ENCODE measurements around the gene TRPC1.

TRPC1 gene

GRCh38 chr3:142782616-142783015, 58.8 kb downstream of the TRPC1 start:
- TF ChIP-seq, protein P1, sequence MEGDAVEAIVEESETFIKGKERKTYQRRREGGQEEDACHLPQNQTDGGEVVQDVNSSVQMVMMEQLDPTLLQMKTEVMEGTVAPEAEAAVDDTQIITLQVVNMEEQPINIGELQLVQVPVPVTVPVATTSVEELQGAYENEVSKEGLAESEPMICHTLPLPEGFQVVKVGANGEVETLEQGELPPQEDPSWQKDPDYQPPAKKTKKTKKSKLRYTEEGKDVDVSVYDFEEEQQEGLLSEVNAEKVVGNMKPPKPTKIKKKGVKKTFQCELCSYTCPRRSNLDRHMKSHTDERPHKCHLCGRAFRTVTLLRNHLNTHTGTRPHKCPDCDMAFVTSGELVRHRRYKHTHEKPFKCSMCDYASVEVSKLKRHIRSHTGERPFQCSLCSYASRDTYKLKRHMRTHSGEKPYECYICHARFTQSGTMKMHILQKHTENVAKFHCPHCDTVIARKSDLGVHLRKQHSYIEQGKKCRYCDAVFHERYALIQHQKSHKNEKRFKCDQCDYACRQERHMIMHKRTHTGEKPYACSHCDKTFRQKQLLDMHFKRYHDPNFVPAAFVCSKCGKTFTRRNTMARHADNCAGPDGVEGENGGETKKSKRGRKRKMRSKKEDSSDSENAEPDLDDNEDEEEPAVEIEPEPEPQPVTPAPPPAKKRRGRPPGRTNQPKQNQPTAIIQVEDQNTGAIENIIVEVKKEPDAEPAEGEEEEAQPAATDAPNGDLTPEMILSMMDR (IDR thresholded peaks at IDR 0.05; ENCODE audit: borderline replicate concordance, extremely low read depth, low read length, poor library complexity, severe bottlenecking) = no peak
- no peak for TF ChIP-seq EZH2 (IDR thresholded peaks at IDR 0.05; ENCODE audit: borderline replicate concordance, low read depth, low read length, severe bottlenecking)
- no peaks in the 10 kb centered on the region for H3K79me2 ChIP-seq (ENCODE audit: insufficient read depth, low read length)
- H3K36me3 ChIP-seq (ENCODE audit: insufficient read depth, low read length) = no peaks in the 10 kb centered on the region
- no peaks in the 10 kb centered on the region for H4K20me1 ChIP-seq (ENCODE audit: insufficient read depth, low read length)
- H2AFZ ChIP-seq (ENCODE audit: low read depth, low read length) = no peak overlapping the region
- no peaks in the 10 kb centered on the region for H3K9me3 ChIP-seq (ENCODE audit: insufficient read depth, low read length, severe bottlenecking)
- no peaks in the 10 kb centered on the region for H3K4me1 ChIP-seq (ENCODE audit: insufficient read depth, low read length)
- no peak overlapping the region for H3K27ac ChIP-seq (ENCODE audit: low read length)
- H3K4me3 ChIP-seq (ENCODE audit: low read depth in 1 of 2, low read length in 2 of 2) = no peak overlapping the region
- H3K27me3 ChIP-seq (ENCODE audit: insufficient read depth, low read length, poor library complexity) = no peaks in the 10 kb centered on the region
- DNase-seq (no peak), ATAC-seq (ENCODE audit: insufficient read depth, low read depth) (no peak)
- H3K4me2 ChIP-seq (ENCODE audit: insufficient read depth, low read length) = no peak overlapping the region
- no peak overlapping the region for H3K9ac ChIP-seq (ENCODE audit: low read depth, low read length)

GRCh38 chr3:142784228-142784627, 60.4 kb downstream of the TRPC1 start:
- H4K20me1 ChIP-seq (ENCODE audit: insufficient read depth, low read length) = no peaks in the 10 kb centered on the region
- H3K36me3 ChIP-seq (ENCODE audit: insufficient read depth, low read length) = no peaks in the 10 kb centered on the region
- no peaks in the 10 kb centered on the region for H3K9me3 ChIP-seq (ENCODE audit: insufficient read depth, low read length, severe bottlenecking)
- no peaks in the 10 kb centered on the region for H3K79me2 ChIP-seq (ENCODE audit: insufficient read depth, low read length)
- H3K27ac ChIP-seq (ENCODE audit: low read length) = no peak overlapping the region
- H3K4me1 ChIP-seq (ENCODE audit: insufficient read depth, low read length) = no peaks in the 10 kb centered on the region
- DNase-seq (no peak), ATAC-seq (ENCODE audit: insufficient read depth, low read depth) (no peak)
- H3K4me3 ChIP-seq (ENCODE audit: low read depth in 1 of 2, low read length in 2 of 2) = no peak overlapping the region
- H2AFZ ChIP-seq (ENCODE audit: low read depth, low read length) = no peak overlapping the region
- no peak overlapping the region for H3K4me2 ChIP-seq (ENCODE audit: insufficient read depth, low read length)
- no peaks in the 10 kb centered on the region for H3K27me3 ChIP-seq (ENCODE audit: insufficient read depth, low read length, poor library complexity)
- TF ChIP-seq EZH2 (IDR thresholded peaks at IDR 0.05; ENCODE audit: borderline replicate concordance, low read depth, low read length, severe bottlenecking) = no peak
- TF ChIP-seq, protein P1 (IDR thresholded peaks at IDR 0.05; ENCODE audit: borderline replicate concordance, extremely low read depth, low read length, poor library complexity, severe bottlenecking) = no peak
- H3K9ac ChIP-seq (ENCODE audit: low read depth, low read length) = no peak overlapping the region

DNA sequence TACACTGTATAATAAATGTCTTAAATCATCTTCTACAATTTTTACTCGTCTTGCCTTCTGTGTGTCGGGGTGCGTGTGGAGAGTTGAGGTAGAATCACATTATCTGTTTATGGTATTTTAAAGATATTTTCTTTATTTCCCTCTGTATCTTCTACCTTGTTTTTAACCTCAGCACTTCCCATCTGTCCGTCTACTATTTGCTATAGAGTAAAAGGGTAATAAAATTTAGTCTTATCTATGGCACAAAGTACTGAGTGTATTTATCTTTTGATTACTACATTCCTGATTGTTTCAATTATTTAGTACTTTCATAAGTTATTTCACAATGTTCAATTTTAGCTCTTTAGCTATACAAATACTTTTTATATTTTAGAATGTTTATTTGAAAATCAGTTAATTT, 62.2 kb downstream of the TRPC1 start:
- TF ChIP-seq, protein P1 (IDR thresholded peaks at IDR 0.05; ENCODE audit: borderline replicate concordance, extremely low read depth, low read length, poor library complexity, severe bottlenecking) = no peak
- TF ChIP-seq EZH2 (IDR thresholded peaks at IDR 0.05; ENCODE audit: borderline replicate concordance, low read depth, low read length, severe bottlenecking) = no peak
- H3K4me3 ChIP-seq (ENCODE audit: low read depth in 1 of 2, low read length in 2 of 2) = no peak overlapping the region
- H3K4me2 ChIP-seq (ENCODE audit: insufficient read depth, low read length) = no peak overlapping the region
- no peak overlapping the region for H3K27ac ChIP-seq (ENCODE audit: low read length)
- H3K27me3 ChIP-seq (ENCODE audit: insufficient read depth, low read length, poor library complexity) = no peaks in the 10 kb centered on the region
- H3K4me1 ChIP-seq (ENCODE audit: insufficient read depth, low read length) = no peaks in the 10 kb centered on the region
- H3K9ac ChIP-seq (ENCODE audit: low read depth, low read length) = no peak overlapping the region
- H3K9me3 ChIP-seq (ENCODE audit: insufficient read depth, low read length, severe bottlenecking) = no peaks in the 10 kb centered on the region
- DNase-seq (no peak), ATAC-seq (ENCODE audit: insufficient read depth, low read depth) (no peak)
- H3K79me2 ChIP-seq (ENCODE audit: insufficient read depth, low read length) = no peaks in the 10 kb centered on the region
- no peaks in the 10 kb centered on the region for H4K20me1 ChIP-seq (ENCODE audit: insufficient read depth, low read length)
- H3K36me3 ChIP-seq (ENCODE audit: insufficient read depth, low read length) = no peaks in the 10 kb centered on the region
- H2AFZ ChIP-seq (ENCODE audit: low read depth, low read length) = no peak overlapping the region

- H3K4me2 ChIP-seq (ENCODE audit: insufficient read depth, low read length) = no peak overlapping the region
These were observed 63.9 kb downstream of the TRPC1 start for GRCh38 chr3:142787719-142788118.

More at GRCh38 chr3:142787719-142788118, 63.9 kb downstream of the TRPC1 start:
- Histone ChIP-seq H3K9ac (ENCODE audit: low read depth, low read length) (no peak overlapping the region), H4K20me1 (ENCODE audit: insufficient read depth, low read length) (no peaks in the 10 kb centered on the region), H3K27me3 (ENCODE audit: insufficient read depth, low read length, poor library complexity) (no peaks in the 10 kb centered on the region), H3K4me1 (ENCODE audit: insufficient read depth, low read length) (no peaks in the 10 kb centered on the region), H2AFZ (ENCODE audit: low read depth, low read length) (no peak overlapping the region), H3K36me3 (ENCODE audit: insufficient read depth, low read length) (no peaks in the 10 kb centered on the region), H3K79me2 (ENCODE audit: insufficient read depth, low read length) (no peaks in the 10 kb centered on the region), H3K9me3 (ENCODE audit: insufficient read depth, low read length, severe bottlenecking) (no peaks in the 10 kb centered on the region), H3K27ac (ENCODE audit: low read length) (no peak overlapping the region), H3K4me3 (ENCODE audit: low read depth in 1 of 2, low read length in 2 of 2) (no peak overlapping the region)
- ATAC-seq (ENCODE audit: insufficient read depth, low read depth) = peak; percentile 56; the same call in 2 of the 3 replicates
- TF ChIP-seq EZH2 (IDR thresholded peaks at IDR 0.05; ENCODE audit: borderline replicate concordance, low read depth, low read length, severe bottlenecking) = no peak
- TF ChIP-seq, protein P1 (IDR thresholded peaks at IDR 0.05; ENCODE audit: borderline replicate concordance, extremely low read depth, low read length, poor library complexity, severe bottlenecking) = no peak
- DNase-seq = no peak

All from DND-41 (cell line).